Activated T-cell treated with anti-CD3 and anti-CD28 coated beads for 24 hours (primary cell): ENCODE measurements around the gene GIMAP1.

Experiments
- DNase-seq: peaks from one replicate; pipeline ENCODE4 v3.0.0-alpha.2; 2020; ENCODE audit warnings: low read depth

Gene GIMAP1

DNA sequence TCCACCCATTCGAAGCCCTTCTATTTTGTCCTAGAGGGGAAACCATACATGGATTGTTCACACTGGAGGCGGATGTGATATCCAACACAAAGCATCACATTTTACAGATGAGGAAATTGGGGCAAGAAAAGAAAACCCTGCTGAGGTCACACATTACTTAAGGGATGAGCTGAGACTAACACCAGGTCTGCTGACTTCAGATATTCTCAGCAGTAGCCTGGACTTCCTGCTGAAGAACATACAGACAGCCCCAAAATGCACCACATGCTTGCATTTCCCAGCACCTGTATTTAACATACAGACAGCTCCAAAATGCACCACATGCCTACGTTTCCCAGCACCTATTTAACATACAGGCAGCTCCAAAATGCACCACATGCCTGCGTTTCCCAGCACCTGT, 32.0 kb downstream of the GIMAP1 start:
- no peak for DNase-seq

DNA sequence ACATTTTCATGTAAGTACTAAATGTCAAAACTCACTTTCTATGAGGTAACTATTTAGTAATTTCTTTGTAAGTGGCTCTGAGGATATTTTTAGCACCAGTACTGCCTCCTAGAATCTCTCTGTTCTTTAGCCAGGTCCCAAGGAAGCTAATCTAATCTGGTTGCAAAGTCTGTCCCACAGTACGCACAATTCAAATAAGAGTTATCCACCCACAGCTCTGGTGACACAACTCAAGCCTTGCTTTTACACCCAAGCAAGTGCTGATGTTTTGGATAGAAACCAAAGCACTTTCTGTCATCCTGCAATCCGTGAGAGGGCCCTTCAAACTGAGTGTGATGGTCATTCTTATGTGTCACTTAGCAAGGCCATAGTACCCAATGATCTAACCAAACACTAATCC, 35.3 kb downstream of the GIMAP1 start:
- no peak for DNase-seq

DNA sequence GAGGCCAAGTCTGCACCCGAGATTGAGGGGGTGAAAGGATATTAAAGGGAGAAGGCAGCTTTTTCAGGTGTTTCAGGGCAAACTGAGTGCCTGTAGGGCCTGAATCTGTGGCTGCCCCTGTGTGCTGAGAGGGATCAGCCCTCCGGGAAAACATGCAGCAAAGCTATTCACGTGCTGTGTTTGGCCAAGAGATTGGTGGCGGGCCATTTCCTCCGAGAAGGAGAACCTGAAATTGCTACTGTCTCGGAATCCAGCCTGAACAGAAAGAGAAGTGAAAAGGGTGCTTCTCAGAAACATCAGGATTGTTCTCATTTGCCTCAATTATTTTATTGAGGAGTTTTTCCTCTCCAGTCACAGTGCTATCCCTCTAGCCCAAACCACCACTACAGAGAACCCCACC, 36.8 kb downstream of the GIMAP1 start:
- DNase-seq: no peak

DNA sequence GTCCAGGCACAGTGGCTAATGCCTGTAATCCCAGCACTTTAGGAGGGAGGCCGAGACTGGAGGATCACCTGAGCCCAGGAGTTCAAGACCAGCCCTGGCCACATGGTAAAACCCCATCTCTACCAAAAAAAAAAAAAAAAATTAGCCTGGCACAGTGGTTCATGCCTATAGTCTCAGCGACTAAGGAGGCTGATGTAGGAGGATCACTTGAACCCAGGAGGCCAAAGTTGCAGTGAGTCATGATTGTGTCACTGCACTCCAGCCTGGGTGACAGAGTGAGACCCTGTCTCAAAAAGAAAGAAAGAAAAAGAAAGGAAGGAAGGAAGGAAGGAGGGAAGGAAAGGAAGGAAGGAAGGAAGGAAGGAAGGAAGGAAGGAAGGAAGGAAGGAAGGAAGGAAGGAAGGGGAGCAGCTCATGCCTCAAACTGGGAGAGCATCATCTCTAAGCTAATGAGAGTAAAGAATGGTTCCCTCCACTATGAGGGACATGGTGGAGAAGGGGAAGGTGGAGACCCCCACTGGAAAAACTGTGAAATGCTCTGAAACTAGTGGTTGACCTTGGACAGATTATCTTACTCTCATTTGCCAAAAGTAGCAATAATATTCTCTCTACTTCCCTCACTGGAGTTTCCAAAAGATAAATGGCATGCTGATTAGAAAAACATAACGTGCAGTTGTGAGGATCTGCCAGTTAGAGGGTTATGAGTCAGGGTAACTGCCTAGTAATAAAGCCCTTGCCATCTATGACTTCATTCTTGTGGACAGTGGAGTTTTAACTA, 37.6 kb downstream of the GIMAP1 start:
- no peak for DNase-seq

DNA sequence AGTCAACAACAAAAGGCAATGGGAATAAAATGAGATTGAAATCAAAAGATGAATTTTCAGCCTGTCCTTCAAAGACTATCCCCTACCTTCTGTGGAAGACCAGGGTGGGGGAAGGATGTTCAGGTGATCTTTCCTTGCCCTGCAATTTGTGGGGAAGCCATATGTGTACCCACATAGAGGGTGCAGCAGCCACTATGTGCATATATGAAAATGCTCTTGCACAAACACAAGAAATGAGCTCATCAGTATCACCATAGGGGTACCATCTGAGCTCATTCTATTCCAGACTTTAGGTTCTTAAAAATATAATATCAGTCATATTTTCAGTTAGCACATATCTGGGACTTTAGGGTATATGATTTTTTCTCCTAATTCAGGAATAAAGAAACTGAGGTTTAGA, 38.5 kb downstream of the GIMAP1 start:
- DNase-seq: no peak

DNA sequence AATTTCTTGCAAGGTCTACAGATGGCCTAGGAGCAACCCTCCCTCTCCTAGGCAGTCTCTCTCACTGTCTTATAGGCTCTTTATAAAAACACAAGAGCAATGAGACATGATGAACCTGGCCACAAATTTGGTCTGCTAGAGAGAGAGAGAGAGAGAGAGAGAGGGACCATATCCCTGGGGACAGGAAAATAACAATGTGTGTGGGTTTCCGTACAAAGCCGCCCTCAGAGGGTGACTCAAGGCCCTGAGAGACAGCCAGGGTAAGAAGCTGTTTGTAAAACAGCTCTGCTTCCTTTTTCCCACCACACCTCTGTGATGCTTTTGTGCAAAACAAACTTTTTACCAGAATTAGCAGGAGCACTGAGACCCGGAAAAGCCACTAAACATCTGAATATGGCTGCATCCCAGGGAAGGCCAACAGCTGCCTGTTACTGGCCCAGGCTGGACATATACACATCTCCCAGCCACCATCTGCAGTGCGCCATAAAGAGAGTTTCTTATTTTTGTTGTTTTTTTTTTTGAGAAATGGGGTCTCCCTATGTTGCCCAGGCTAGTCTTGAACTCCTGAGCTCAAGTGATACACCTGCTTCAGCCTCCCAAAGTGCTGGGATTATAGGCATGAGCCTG, 39.2 kb downstream of the GIMAP1 start:
- DNase-seq: peak; percentile 67

DNA sequence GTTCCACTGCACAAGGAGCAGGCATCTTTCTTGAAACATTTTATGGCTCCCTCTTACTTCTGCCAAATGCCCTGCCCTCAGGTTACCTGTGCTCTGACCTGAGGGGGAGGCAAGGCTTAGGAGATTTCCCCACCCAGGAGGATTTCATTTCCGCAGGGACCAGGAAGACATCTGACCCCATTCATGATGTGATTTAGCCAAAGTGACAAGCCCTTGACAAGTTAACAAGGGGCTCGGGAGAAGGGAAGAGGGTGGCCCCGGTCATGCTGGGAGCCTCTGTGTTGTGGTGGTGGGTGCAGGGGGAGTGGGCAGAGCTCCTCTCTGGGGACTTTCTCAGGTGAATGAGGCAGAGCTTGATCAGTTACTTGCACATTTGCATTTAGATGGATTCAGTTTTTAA, 39.8 kb downstream of the GIMAP1 start:
- no peak for DNase-seq

DNA sequence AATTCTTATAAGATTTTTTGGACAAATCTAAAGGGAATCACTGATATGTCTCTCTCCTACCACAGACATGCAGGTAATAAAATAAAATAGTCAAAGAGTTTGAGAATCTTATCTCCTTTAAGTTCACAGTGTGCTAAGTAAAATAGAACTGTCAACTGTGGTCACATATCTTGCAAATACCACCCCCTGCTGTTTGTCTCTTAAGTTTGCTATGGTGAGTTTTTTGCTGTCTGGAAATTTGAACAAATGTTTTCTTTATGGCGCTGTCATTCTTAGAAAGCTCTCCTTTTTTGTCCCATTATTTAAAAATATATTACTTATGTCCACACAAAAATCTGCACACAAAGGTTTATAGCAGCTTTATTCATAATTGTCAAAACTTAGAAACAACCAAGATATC, 40.4 kb downstream of the GIMAP1 start:
- DNase-seq: no peak

DNA sequence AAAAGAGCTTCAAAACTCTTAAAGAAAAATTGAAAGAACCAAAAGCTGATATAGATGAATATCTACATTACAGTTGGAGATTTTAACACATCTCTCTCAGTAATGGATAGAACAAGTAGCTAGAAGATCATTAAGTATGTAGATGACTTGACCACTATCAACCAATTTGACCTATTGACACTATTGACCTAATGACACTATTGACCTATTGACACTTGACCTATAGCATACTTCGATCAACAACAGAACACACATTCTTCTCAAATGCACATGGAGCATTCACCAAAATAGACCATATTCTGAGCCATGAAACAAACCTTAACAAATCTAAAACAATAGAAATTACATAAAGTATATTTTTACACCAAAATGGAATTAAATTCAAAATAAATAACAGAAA, 43.1 kb downstream of the GIMAP1 start:
- no peak for DNase-seq

DNA sequence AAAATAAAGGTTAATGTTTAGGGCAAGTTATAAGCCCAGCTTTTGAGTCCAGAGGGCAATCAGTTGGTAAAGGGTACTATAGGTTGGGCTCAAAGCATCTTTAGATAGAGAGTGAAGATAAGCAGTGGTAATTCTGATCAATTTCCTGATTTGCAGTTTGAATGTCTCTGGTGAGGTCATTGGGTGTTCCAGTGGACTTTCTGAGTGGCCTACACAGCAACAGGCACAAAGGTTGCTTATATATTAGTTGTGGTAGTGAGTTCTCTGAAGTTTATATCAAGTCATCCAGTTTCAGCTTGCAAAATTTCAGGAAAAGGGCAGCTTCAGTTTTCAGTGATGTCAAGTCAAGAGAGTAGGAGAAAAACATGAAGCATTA, 49.9 kb downstream of the GIMAP1 start:
- DNase-seq: no peak

DNA sequence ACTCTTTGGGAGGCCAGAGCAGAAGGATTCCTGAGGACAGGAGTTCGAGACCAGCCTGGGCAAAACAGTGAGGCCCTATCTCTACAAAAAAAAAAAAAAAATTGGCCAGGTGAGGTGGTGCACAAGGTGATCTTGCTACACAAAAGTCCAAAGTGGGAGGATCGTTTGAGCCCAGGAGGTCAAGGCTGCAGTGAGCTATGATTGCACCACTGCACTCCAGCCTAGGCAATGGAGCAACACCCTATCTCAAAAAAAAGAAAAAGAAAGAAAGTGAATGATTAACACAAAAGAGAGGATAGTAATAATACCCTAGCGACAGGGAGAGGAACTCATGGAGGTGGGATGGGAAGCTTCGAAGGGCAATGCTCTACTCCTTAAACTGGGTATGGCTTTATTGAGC, 53.4 kb downstream of the GIMAP1 start:
- DNase-seq: no peak
